ENCODE measurements around the gene PREX1. TPM values are rescaled to one million over a fixed set of nuclear protein-coding genes. Genes with fewer than 3 reads are reported as not detected.

PREX1 gene
- total RNA-seq, 1 donor from 2014 or later = 65.5 TPM

DNA sequence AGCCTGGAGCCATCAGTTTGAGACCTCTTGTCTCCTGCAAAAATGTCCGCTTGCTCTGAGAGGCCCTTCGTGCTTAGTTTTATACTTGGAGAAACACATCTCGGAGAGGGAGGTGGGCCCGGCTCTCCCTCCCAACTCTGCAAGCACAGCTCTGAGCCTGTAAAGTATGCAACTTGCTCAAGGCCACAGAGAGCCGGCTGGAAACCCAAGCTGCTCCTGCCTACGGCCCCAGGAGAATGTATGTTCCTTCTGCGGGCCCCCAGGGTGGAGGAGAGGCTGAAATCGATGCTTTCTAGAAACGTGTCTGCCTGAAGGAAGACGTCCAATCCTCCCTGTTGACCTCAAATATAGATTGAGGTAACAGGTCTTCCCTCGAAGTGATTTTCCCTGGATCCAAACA is 205.4 kb downstream of the PREX1 start:
- no peak overlapping the region for H3K4me3 Mint-ChIP-seq
- no peaks in the 10 kb centered on the region for H3K9me3 Mint-ChIP-seq
- peaks cover 21% of the 10 kb centered on the region for H3K36me3 Mint-ChIP-seq (ENCODE audit: low read depth)
- no peak overlapping the region for H3K27ac Mint-ChIP-seq
- DNase-seq = no peak
- H3K27me3 Mint-ChIP-seq = no peaks in the 10 kb centered on the region
- intact Hi-C loops (cut with micrococcal nuclease) = no loop called here
- peaks cover 12% of the 10 kb centered on the region for H3K4me1 Mint-ChIP-seq

DNA sequence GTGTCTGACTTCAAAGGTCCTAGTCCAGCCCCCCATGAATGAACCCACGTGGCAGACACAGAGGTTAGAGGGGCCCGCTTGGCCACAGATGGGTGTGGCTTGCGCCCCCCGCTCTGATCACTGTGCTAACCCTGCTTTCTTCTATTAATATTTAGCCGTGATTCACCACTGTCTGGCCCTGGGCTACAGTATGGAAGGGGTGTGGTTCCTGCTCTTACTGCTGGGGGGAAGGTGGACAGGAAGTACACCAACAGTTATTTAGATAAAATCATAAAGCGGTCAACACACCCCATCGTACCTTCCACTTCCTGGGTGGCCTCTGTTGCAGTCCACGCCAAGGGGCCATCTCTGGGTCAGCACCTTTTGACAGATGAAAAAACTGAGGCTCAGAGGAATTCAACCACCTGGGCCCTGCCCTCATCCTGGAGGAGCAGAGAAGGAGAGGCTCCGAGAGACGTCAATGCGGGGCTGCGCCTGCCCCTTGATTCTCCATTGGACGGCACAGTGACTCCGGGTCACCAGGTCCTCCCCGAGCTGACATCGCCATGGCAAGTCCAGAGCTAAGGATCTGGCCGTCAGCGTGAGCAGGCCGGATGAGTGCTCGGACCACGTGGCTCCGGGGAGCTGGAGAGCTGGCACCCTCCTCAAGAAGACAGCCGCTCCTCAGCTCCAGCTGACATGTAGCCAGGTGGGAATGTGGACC is 206.3 kb downstream of the PREX1 start:
- no peak for DNase-seq
- Mint-ChIP-seq H3K4me1 (peaks cover 6% of the 10 kb centered on the region), H3K36me3 (ENCODE audit: low read depth) (peaks cover 15% of the 10 kb centered on the region), H3K27ac (no peak overlapping the region), H3K9me3 (no peaks in the 10 kb centered on the region), H3K4me3 (no peak overlapping the region), H3K27me3 (no peaks in the 10 kb centered on the region)
- intact Hi-C loops (cut with micrococcal nuclease) = loop anchor here (1.0 to 2.0 kb wide), 3 partner anchors 835 to 1425 kb away; no protein-coding TSS in a partner anchor

DNA sequence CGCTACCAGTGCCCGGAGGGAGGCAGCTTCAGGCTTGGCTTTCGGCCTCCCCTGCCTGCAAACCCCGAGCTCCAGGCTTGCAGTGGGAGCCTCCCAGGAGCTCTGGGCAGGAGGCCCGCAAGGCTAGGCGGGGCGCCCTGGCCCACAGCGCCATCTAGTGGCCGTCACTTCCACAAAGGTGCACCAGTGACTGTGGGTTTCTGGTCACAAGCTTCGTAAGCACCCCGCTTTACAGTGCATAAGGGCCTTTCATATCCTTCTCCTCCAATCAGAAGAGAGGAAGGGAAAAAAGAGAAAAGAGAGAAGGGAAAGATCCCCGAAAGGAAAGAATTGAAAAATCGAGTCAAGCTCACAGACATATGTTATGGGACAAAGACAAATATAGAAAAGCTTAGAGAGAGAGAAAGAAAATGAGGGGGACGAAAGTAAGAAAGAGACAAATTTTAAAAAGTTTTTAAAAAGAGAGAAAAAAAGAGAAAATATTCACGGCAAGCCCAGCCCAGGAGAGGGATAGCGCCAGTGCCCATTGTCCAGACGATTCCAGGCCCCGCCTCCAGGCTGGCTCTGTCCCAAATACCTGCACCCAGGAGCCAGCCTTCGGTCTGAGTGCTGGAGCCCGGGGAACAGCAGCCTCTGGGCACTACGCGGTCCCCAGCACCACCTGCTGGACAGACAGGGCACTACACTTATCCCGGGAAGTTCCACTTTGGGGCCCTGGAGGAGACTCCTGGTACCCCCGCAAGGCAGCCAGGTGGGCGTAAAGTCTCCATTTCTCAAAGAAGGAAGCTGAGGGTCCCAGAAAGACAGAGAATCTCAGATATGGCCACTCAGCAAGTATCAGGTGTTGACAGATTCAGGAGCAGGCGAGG is 207.1 kb downstream of the PREX1 start:
- peaks cover 12% of the 10 kb centered on the region for H3K36me3 Mint-ChIP-seq (ENCODE audit: low read depth)
- intact Hi-C loops (cut with micrococcal nuclease) = loop anchor here (1.0 to 2.0 kb wide), 4 partner anchors 834 to 1424 kb away; no protein-coding TSS in a partner anchor
- H3K4me1 Mint-ChIP-seq = peaks cover 6% of the 10 kb centered on the region
- DNase-seq = peak; percentile 92
- peak overlapping the region; percentile 64 for H3K27ac Mint-ChIP-seq
- no peaks in the 10 kb centered on the region for H3K27me3 Mint-ChIP-seq
- H3K4me3 Mint-ChIP-seq = peak overlapping the region; percentile 70
- H3K9me3 Mint-ChIP-seq = no peaks in the 10 kb centered on the region

DNA sequence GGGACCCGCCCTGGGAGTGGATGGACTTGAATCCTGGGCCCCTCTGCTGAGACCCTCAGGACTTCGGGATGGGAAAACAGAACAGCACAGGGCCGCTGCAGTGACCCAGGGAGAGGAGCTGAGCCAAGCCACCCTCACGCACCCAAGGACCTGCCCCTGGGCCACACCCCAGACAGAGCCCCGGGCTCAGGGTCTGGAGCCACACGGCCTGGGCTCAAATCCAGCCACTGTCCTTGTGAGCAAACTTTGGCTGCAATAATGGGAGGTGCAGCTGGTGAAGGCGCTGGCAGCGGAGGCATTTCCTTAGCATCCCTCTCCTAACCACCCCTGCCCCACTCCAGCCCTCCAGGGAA is 207.7 kb downstream of the PREX1 start:
- H3K36me3 Mint-ChIP-seq (ENCODE audit: low read depth) = peaks cover 9% of the 10 kb centered on the region
- H3K4me3 Mint-ChIP-seq = no peak overlapping the region
- DNase-seq = no peak
- no peaks in the 10 kb centered on the region for H3K27me3 Mint-ChIP-seq
- H3K9me3 Mint-ChIP-seq = no peaks in the 10 kb centered on the region
- intact Hi-C loops (cut with micrococcal nuclease) = loop anchor here (1.0 to 2.0 kb wide), 3 partner anchors 833 to 1423 kb away; no protein-coding TSS in a partner anchor
- H3K27ac Mint-ChIP-seq = no peak overlapping the region
- peaks cover 6% of the 10 kb centered on the region for H3K4me1 Mint-ChIP-seq

DNA sequence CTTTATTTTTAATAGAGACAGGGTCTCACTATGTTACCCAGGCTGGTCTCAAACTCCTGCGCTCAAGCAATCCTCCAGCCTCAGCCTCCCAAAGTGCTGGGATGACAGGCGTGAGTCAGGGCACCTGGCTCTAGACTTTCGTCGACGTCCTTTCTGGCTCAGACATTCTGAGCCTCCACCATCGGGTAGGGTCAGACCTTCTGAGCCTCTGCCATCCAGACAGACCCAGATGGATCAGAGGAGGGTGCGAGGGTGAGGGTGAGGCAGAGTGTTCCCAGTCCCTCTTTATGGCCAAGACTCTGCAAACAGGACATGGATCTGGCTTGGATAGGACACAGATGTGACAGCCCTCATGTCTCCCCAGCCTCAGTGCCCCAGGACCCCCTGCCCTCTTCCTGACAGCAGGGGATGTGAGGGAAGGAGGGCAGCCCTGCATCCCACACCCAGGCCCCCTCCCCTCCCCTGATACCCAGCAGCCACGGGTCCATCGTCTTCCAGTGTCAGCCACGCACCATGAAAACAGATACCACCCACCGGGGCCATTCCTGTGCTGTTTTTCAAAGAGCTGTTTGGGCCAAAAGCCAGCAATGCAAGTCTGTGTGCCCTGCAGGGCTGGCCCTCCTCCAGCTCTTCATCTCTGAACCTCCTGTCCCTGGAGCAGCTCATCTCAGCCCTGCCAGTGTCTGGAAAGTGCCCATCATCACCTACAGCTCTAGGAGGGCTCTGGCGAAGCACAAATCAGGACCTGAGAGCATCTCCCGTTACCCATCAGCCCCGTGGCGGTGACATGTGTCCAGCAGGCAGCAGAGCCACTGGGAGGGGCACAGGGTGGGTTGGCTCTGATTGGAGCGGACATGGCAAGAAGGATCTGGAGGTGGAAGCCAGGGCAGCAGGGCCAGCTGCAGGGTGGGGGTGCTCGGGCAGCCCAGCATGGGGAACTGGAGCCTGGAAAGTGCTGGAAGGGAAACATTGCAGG is 208.4 kb downstream of the PREX1 start:
- H3K27me3 Mint-ChIP-seq = no peaks in the 10 kb centered on the region
- H3K27ac Mint-ChIP-seq = no peak overlapping the region
- no peak for DNase-seq
- H3K4me1 Mint-ChIP-seq = peaks cover 6% of the 10 kb centered on the region
- H3K36me3 Mint-ChIP-seq (ENCODE audit: low read depth) = peaks cover 3% of the 10 kb centered on the region
- intact Hi-C loops (cut with micrococcal nuclease) = loop anchor here (1.0 to 2.0 kb wide), 3 partner anchors 833 to 1423 kb away; no protein-coding TSS in a partner anchor
- H3K4me3 Mint-ChIP-seq = no peak overlapping the region
- H3K9me3 Mint-ChIP-seq = no peaks in the 10 kb centered on the region

DNA sequence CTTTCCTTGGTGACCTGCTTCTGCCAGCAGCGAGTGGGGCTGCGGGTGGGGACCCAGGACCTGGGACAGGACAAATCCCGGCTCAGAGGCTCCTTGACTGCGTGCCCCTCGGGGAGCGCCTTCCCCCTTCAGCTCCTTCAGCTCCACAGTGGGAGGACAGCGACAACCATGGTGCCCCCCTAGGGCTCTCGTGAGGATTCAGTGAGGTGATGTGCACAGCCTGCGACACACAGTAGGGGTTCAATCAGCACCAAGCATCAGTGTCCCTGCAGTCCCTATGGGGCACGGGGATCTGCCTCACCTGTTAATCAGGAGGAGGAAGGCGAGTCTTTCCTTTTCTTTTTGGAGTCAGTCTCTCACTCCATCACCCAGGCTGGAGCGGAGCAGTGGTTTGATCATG is 209.2 kb downstream of the PREX1 start:
- Mint-ChIP-seq H3K4me1 (peaks cover 6% of the 10 kb centered on the region), H3K36me3 (ENCODE audit: low read depth) (peaks cover 3% of the 10 kb centered on the region), H3K4me3 (no peak overlapping the region), H3K9me3 (no peaks in the 10 kb centered on the region), H3K27me3 (peaks cover 2% of the 10 kb centered on the region), H3K27ac (no peak overlapping the region)
- DNase-seq = no peak
- intact Hi-C loops (cut with micrococcal nuclease) = no loop called here

DNA sequence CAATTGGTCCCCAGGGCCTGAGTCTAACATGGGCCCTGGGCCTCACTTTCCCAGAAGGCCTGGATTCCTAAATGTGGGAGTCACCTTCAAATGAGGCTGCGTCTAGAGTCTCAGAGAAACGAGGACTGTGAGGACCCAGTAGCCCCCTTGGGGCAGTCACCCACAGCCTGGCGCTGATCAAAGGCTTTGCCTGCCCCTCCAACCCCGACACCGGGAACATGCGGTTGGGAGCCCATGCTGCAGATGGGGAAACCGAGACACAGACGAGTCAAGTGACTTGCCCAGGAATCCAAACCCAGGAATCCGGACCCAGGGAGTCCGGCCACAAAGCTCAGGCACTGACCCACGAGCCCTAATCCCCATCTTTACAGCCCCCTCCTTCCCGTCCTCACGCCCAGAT is 209.7 kb downstream of the PREX1 start:
- DNase-seq = no peak
- H3K27me3 Mint-ChIP-seq = peaks cover 2% of the 10 kb centered on the region
- H3K9me3 Mint-ChIP-seq = no peaks in the 10 kb centered on the region
- H3K27ac Mint-ChIP-seq = no peak overlapping the region
- peaks cover 3% of the 10 kb centered on the region for H3K36me3 Mint-ChIP-seq (ENCODE audit: low read depth)
- no peak overlapping the region for H3K4me3 Mint-ChIP-seq
- H3K4me1 Mint-ChIP-seq = peaks cover 6% of the 10 kb centered on the region
- intact Hi-C loops (cut with micrococcal nuclease) = no loop called here

DNA sequence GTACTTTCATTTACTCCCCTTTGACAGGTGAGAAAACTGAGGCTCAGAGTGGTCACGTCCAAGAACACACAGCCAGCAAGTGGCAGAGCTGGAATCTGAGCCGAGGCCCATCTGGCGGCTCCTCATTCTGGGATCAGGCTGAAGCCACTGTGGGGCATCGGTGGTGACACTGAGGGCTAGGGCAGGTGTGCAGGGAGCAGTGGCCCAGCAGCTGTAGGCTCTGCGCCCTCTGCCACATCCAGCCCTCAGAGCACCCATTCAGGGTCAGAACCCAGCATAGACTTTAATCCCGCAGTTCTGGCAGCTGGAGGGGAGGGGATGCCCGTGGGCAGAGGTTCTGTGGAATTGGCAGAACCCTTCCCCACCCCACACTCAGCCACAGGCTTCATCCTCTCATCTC is 210.3 kb downstream of the PREX1 start:
- H3K27ac Mint-ChIP-seq = no peak overlapping the region
- peaks cover 6% of the 10 kb centered on the region for H3K4me1 Mint-ChIP-seq
- H3K27me3 Mint-ChIP-seq = peaks cover 6% of the 10 kb centered on the region
- no peaks in the 10 kb centered on the region for H3K36me3 Mint-ChIP-seq (ENCODE audit: low read depth)
- DNase-seq = no peak
- no peak overlapping the region for H3K4me3 Mint-ChIP-seq
- H3K9me3 Mint-ChIP-seq = no peaks in the 10 kb centered on the region
- intact Hi-C loops (cut with micrococcal nuclease) = no loop called here

DNA sequence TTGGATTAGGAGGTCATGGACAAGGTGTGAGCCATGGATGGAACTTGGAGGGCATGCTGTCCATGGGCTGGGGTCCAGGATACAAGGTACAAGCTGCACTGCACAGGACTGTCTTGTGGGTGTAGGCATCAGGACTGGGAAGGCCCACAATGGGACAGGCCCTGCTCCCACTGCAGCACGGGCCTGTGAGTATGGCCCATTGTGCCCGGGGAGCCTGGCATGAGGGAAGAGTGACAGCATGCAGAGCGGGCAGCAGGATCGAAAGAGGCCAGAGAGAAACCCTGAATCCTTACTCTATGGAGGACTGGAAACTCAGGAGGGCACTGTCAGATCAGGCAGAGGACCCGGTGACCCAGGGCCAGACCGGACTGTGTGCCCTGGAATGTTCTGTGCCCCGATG is 211.3 kb downstream of the PREX1 start:
- intact Hi-C loops (cut with micrococcal nuclease) = no loop called here
- no peak overlapping the region for H3K4me3 Mint-ChIP-seq
- H3K27me3 Mint-ChIP-seq = peaks cover 8% of the 10 kb centered on the region
- DNase-seq = no peak
- H3K27ac Mint-ChIP-seq = no peak overlapping the region
- no peaks in the 10 kb centered on the region for H3K36me3 Mint-ChIP-seq (ENCODE audit: low read depth)
- no peaks in the 10 kb centered on the region for H3K9me3 Mint-ChIP-seq
- H3K4me1 Mint-ChIP-seq = peaks cover 6% of the 10 kb centered on the region

DNA sequence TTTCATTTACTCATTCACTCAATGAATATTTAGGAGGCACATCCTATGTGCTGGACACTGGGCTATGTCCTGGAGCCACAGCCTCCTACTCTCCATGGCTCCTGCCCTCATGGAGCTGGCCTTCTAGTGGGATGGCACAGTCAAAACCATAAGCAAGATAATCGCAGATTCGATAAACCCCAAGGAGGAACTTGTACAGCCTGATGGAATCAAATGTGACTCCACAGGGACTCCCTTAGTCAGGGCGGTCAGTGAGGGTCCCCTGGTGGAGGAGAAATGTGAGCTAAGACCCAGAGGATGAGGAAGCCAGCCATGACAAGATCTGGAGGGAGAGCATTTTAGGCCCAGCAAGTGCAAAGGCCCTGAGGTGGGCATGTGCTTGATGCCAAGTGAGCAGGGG is 211.9 kb downstream of the PREX1 start:
- H3K36me3 Mint-ChIP-seq (ENCODE audit: low read depth) = no peaks in the 10 kb centered on the region
- peaks cover 11% of the 10 kb centered on the region for H3K27me3 Mint-ChIP-seq
- DNase-seq = no peak
- H3K9me3 Mint-ChIP-seq = no peaks in the 10 kb centered on the region
- intact Hi-C loops (cut with micrococcal nuclease) = no loop called here
- H3K4me1 Mint-ChIP-seq = peaks cover 4% of the 10 kb centered on the region
- H3K4me3 Mint-ChIP-seq = no peak overlapping the region
- no peak overlapping the region for H3K27ac Mint-ChIP-seq

DNA sequence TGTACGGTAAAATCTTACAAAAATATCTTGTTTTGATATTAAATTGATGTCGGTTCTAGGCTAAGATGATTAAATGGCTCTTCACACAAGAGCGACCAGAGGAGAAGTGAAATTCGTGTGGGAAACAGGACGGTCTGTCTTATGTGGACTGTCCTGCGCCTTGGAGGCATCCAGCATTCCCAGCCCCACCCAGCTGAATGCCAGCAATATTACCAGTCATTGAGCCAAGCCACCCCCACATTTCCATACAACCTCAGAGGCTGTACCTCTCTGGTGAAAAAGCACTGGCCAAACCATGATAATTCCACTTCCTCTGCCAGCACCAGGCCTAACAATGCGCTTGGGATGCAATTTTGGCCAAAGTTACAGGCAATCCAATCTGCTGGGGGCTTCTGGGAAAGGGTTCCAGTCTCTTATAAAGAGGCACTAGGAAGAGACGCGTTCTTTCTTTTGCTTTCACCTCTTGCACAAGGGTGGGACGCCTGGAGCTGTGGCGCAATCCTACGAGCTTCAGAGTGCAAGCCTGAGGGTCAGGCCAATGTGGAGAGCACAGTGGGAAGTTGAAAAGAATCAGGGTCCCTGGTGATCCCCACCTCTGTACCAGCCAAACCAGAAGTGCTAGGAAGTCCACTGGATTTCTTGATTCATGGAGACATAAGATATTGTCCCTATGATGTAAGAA is 213.1 kb downstream of the PREX1 start:
- H3K27me3 Mint-ChIP-seq = peaks cover 15% of the 10 kb centered on the region
- H3K36me3 Mint-ChIP-seq (ENCODE audit: low read depth) = no peaks in the 10 kb centered on the region
- H3K4me1 Mint-ChIP-seq = peaks cover 5% of the 10 kb centered on the region
- DNase-seq = no peak
- no peak overlapping the region for H3K4me3 Mint-ChIP-seq
- intact Hi-C loops (cut with micrococcal nuclease) = no loop called here
- no peak overlapping the region for H3K27ac Mint-ChIP-seq
- no peaks in the 10 kb centered on the region for H3K9me3 Mint-ChIP-seq

DNA sequence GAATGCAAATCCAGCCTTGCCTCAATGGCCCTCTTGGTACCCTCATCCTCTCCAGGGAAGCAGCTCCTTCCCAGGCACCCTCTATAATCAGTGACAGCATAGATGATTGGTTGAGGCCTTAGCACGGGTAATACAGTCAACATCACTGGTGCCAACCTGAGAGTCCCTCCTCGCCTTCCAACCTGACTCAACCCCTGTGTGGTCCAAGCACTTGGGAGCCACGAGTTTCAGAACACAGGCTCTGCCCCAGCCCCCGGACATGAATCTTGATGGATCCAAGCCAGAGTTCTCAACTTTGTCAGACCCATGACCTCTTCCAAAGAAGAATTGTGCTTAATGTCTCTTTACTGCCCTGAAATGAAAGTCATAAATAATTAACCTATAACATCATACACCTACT is 213.9 kb downstream of the PREX1 start:
- Mint-ChIP-seq H3K27me3 (peaks cover 15% of the 10 kb centered on the region), H3K4me1 (peaks cover 11% of the 10 kb centered on the region), H3K27ac (no peak overlapping the region), H3K36me3 (ENCODE audit: low read depth) (no peaks in the 10 kb centered on the region), H3K4me3 (no peak overlapping the region), H3K9me3 (no peaks in the 10 kb centered on the region)
- intact Hi-C loops (cut with micrococcal nuclease) = no loop called here
- DNase-seq = no peak

DNA sequence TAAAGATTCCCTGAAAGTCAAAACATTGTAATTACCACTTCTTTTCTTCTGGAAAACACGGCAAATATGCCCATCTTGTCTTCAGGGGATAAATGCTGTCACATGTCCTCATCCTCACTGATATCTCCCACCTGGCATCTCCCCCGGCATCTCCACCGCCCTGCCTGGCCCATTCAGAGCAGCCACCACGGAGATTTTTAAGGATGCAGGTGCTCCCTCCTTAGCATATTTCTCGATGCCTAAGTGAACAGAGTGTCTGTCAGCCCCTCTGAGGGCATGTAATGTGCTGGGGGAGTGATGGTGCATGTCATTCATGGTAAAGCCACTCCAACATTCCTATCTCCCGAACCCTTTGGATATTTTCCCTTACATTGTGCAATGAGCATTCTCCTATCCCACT is 215.5 kb downstream of the PREX1 start:
- Mint-ChIP-seq H3K4me3 (no peak overlapping the region), H3K36me3 (ENCODE audit: low read depth) (no peaks in the 10 kb centered on the region), H3K4me1 (peaks cover 12% of the 10 kb centered on the region), H3K9me3 (no peaks in the 10 kb centered on the region), H3K27me3 (peaks cover 15% of the 10 kb centered on the region), H3K27ac (no peak overlapping the region)
- intact Hi-C loops (cut with micrococcal nuclease) = no loop called here
- no peak for DNase-seq

Data from activated CD4-positive, alpha-beta T cell treated with anti-CD3 and anti-CD28 coated beads, Interleukin-2, amount 10 ng/mL, durations not matched to agents 24 days and 14 days (primary cell).